GM12872 (cell line): ENCODE results near the gene FAS.
A peak's percentile ranks its signal among the peaks of the same experiment; 100 is the strongest.

Experiments
- TF ChIP-seq, protein P1 (sequence below): IDR thresholded peaks from 3 replicates; pipeline ENCODE4 v1.5.1; 2011; ENCODE audit warnings: low read depth, mild to moderate bottlenecking, low read length, moderate library complexity; ENCODE audit not compliant: insufficient read depth

The FAS gene

DNA sequence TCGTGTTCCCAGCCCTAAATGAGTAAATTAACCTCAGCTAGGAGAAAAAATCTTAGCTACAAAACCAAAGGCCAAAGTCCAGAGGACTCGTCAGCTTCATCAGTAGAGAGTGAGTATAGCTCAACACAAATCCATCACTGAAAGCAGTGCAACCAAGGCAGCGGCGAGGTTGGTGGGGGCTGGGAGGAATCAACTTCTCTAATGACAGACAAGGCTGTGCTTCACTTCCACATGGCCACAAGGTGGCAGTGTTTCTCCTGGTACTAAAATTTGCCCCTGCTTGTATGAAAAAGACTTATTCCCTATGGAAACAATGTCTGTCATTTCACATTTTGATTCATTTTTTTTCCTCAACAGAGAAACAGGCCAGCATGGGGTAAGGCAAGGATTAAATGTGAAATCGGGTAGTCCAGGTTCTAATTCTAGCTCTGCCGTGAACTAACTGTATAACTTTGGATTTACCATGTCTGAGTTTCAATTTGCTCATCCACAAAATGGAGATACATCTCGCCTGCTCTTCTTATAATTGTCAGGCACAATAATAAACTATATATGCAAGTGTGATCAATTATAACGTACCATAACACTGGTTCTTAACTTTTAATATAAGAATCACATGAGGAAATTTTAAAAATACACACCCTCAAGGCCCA lies 39.3 kb downstream of the FAS start:
- TF ChIP-seq, protein P1, sequence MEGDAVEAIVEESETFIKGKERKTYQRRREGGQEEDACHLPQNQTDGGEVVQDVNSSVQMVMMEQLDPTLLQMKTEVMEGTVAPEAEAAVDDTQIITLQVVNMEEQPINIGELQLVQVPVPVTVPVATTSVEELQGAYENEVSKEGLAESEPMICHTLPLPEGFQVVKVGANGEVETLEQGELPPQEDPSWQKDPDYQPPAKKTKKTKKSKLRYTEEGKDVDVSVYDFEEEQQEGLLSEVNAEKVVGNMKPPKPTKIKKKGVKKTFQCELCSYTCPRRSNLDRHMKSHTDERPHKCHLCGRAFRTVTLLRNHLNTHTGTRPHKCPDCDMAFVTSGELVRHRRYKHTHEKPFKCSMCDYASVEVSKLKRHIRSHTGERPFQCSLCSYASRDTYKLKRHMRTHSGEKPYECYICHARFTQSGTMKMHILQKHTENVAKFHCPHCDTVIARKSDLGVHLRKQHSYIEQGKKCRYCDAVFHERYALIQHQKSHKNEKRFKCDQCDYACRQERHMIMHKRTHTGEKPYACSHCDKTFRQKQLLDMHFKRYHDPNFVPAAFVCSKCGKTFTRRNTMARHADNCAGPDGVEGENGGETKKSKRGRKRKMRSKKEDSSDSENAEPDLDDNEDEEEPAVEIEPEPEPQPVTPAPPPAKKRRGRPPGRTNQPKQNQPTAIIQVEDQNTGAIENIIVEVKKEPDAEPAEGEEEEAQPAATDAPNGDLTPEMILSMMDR = peak; percentile 88

DNA sequence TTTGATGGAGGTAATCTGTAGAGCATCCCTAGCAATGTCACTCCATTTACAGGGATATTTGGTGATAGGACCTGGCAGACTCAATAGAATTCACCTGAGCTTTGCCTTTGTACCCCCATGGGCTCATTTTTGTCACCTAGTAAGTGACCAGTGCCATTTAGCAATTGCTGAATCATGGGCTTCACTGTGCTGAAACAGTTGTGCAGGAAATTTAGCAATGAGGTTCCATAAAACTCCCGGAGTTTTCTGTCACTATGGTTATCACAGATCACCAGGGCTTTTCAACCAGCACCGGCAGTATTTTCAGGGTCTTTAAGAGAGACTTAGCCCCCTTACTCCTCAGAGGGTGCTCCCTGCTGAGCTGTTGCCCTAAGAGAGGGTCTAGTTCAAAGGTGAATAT lies 40.2 kb downstream of the FAS start:
- TF ChIP-seq, protein P1 = no peak

DNA sequence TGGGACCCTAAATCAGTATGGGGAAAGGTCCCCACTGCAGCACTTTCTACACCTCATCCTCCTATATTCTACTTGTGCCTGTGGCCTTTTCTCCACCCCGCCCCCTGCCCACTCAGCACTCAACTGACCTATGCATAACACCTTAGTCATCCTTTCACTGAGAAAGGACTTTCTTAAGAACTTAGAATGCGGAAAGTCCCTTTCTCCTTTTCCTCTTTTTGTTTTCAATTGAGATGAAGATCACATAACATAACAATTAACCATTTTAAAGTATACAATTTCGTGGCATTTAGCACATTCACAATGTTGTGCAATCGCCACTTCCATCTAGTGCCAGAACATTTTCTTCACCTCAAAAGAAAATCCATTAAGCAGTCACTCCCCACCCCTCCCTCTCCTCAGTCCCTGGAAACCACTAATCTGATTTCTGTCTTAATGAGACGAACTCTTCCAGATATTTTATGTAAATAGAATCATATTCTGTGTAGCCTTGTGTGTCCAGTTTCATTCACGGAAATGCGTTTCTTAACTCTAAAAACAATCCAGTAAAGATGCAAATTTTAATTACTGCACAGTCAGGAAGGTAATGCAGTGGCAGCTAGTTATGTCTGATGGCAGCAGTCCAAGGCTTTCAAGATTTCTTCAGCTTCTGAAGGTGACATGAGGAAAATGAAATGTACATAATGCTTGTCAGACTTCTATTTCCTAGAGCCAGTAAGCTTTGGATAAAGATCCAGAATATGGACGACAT lies 41.7 kb downstream of the FAS start:
- TF ChIP-seq, protein P1 = no peak

DNA sequence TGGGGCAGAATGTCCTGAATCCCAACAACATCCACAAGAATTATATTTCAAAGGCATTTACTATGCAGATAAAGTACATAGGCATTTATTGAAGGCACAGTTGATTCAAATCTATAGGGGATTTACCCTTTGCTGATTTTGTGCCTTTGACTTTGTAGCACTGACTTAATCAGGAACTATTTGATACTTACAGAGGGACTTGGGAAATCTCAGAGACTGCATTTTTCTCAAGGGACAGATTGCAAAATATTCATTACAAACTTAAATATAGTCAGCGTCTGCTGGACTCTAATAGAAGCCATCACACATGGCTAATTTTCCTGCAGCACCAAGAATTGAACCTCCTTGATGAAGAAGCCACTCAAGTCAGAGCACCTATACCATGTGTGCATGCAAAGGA lies 44.9 kb downstream of the FAS start:
- TF ChIP-seq, protein P1 = no peak

DNA sequence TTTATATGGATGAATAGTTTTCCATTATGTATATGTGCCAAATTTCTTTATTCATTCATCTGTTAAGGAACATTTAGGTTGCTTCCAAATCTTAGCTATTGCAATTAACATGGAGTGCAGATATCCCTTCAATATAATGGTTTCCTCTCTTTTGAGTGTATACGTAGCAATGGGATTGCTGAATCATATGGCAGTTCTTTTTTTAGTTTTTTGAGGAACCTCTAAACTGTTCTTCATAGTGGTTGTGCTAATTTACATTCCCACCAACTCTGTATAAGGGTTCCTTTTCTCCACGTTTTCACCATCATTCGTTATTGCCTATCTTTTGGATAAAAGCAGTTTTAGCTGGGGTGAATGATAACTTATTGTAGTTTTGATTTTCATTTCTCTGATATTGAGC lies 46.5 kb downstream of the FAS start:
- TF ChIP-seq, protein P1 = no peak

DNA sequence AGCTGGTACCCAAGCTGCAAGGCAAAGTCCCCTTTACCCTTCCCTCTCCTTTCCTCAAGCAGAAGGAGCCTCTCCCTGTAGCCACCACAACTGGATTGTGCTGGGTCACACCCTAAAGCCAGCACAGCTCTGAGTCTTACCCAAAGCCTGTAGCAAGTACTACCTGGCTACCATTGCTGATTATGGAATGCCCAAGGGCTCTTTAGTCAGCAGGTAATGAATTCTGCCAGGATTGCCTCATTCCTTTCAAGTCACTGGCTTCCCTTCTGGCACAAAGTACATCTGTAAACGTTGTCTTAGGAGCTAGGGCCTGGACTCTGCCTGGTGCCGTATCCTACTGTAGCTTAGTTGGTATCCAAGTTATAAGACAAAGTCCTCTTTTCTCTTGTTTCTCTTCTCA lies 52.0 kb downstream of the FAS start:
- TF ChIP-seq, protein P1 = no peak

DNA sequence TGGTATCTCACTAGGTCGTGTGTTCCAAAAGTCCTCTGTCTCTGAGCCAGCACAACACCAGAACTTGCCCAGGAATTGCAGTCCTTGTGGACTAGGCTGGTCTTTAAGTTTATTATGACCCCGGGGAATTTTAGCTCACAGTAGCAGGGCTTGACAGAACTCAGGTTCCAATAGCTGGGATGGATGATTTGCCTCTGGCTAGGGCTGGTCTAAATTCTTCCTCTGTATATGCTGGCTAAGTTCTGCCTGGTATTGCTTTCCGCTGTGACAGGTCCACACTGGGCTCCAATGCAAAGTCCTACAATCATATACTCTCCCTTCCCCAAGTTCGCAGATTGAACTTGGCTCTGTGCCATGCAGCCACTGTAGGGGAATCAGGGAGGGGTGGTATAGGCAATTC lies 52.5 kb downstream of the FAS start:
- TF ChIP-seq, protein P1 = no peak
